Measurements from ENCODE around the gene DUOXA1. TPM values are rescaled to one million over a fixed set of nuclear protein-coding genes. Genes with fewer than 3 reads are reported as not detected.

Gene DUOXA1
- total RNA-seq, 4 donors from 2014 or later, result 1.1 to 7.5 (median 1.9) TPM

GRCh38 chr15:45148076-45149059, 18.7 kb upstream of the DUOXA1 start:
- no peaks in the 10 kb centered on the region for H3K27me3 ChIP-seq
- peaks cover 0 to 39% (median 0%) of the 10 kb centered on the region in 3 donors for H3K36me3 ChIP-seq
- H3K9me3 ChIP-seq, result no peaks in the 10 kb centered on the region
- 79% methylated on average over 12 of the region's 12 CpGs for WGBS, 2 donors
- no peaks in the 10 kb centered on the region for H3K4me1 ChIP-seq
- H3K4me3 ChIP-seq, result no peak overlapping the region
- no peak for DNase-seq (ENCODE audit: low spot score in 2 of 2)
- H3K27ac ChIP-seq, result no peak overlapping the region
- TF ChIP-seq EP300 (IDR thresholded peaks at IDR 0.05) (no peak), POLR2A (IDR thresholded peaks at IDR 0.05) (no peak)
- TF ChIP-seq, protein P1, sequence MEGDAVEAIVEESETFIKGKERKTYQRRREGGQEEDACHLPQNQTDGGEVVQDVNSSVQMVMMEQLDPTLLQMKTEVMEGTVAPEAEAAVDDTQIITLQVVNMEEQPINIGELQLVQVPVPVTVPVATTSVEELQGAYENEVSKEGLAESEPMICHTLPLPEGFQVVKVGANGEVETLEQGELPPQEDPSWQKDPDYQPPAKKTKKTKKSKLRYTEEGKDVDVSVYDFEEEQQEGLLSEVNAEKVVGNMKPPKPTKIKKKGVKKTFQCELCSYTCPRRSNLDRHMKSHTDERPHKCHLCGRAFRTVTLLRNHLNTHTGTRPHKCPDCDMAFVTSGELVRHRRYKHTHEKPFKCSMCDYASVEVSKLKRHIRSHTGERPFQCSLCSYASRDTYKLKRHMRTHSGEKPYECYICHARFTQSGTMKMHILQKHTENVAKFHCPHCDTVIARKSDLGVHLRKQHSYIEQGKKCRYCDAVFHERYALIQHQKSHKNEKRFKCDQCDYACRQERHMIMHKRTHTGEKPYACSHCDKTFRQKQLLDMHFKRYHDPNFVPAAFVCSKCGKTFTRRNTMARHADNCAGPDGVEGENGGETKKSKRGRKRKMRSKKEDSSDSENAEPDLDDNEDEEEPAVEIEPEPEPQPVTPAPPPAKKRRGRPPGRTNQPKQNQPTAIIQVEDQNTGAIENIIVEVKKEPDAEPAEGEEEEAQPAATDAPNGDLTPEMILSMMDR (IDR thresholded peaks at IDR 0.05), result no peak

- peaks cover 0 to 43% (median 0%) of the 10 kb centered on the region in 3 donors for H3K36me3 ChIP-seq
- no peak overlapping the region for H3K27ac ChIP-seq
- H3K4me3 ChIP-seq, result no peak overlapping the region
- H3K27me3 ChIP-seq, result no peaks in the 10 kb centered on the region
- H3K9me3 ChIP-seq, result no peaks in the 10 kb centered on the region
- no peak for TF ChIP-seq EP300 (IDR thresholded peaks at IDR 0.05)
- no peak for TF ChIP-seq POLR2A (IDR thresholded peaks at IDR 0.05)
- TF ChIP-seq, protein P1 (IDR thresholded peaks at IDR 0.05), result no peak
- H3K4me1 ChIP-seq, result no peaks in the 10 kb centered on the region
- WGBS, 2 donors, result 93 to 95% methylated on average over 7 of the region's 7 CpGs
- no peak for DNase-seq (ENCODE audit: low spot score in 2 of 2)
Observed at GRCh38 chr15:45147606-45148005, 17.9 kb upstream of the DUOXA1 start.

- no peaks in the 10 kb centered on the region for H3K9me3 ChIP-seq
- WGBS, 2 donors, result 88 to 89% methylated on average over 4 of the region's 4 CpGs
- no peak for DNase-seq (ENCODE audit: low spot score in 2 of 2)
- H3K4me3 ChIP-seq, result no peak overlapping the region
- no peaks in the 10 kb centered on the region for H3K4me1 ChIP-seq
- H3K27me3 ChIP-seq, result no peaks in the 10 kb centered on the region
- TF ChIP-seq POLR2A (IDR thresholded peaks at IDR 0.05) (no peak), EP300 (IDR thresholded peaks at IDR 0.05) (no peak)
- TF ChIP-seq, protein P1 (IDR thresholded peaks at IDR 0.05), result no peak
- H3K36me3 ChIP-seq, result peaks cover 0 to 34% (median 0%) of the 10 kb centered on the region in 3 donors
- H3K27ac ChIP-seq, result no peak overlapping the region
Observed at GRCh38 chr15:45146405-45146804, 16.7 kb upstream of the DUOXA1 start.

GRCh38 chr15:45144775-45145174, 15.1 kb upstream of the DUOXA1 start:
- DNase-seq (ENCODE audit: low spot score in 2 of 2), result no peak
- no peaks in the 10 kb centered on the region for H3K4me1 ChIP-seq
- no peak overlapping the region for H3K4me3 ChIP-seq
- H3K27ac ChIP-seq, result no peak overlapping the region
- H3K36me3 ChIP-seq, result peaks cover 0 to 35% (median 0%) of the 10 kb centered on the region in 3 donors
- no peak for TF ChIP-seq EP300 (IDR thresholded peaks at IDR 0.05)
- WGBS, 2 donors, result 72 to 74% methylated on average over 9 of the region's 9 CpGs
- no peaks in the 10 kb centered on the region for H3K27me3 ChIP-seq
- H3K9me3 ChIP-seq, result no peaks in the 10 kb centered on the region

GRCh38 chr15:45143946-45144345, 14.3 kb upstream of the DUOXA1 start:
- 91 to 95% methylated on average over 4 to 11 of the region's 11 CpGs for WGBS, 2 donors
- H3K4me1 ChIP-seq, result no peaks in the 10 kb centered on the region
- no peak overlapping the region for H3K4me3 ChIP-seq
- peaks cover 0 to 35% (median 0%) of the 10 kb centered on the region in 3 donors for H3K36me3 ChIP-seq
- no peak overlapping the region for H3K27ac ChIP-seq
- DNase-seq (ENCODE audit: low spot score in 2 of 2), result no peak
- TF ChIP-seq EP300 (IDR thresholded peaks at IDR 0.05) (no peak), POLR2A (IDR thresholded peaks at IDR 0.05) (no peak)
- TF ChIP-seq, protein P1 (IDR thresholded peaks at IDR 0.05), result no peak
- no peaks in the 10 kb centered on the region for H3K27me3 ChIP-seq
- no peaks in the 10 kb centered on the region for H3K9me3 ChIP-seq

Measured in tibial nerve (tissue), 4 donors.